H1 (cell line): ENCODE measurements around the gene EXD2. TPM values are rescaled to one million over a fixed set of nuclear protein-coding genes. Genes with fewer than 3 reads are reported as not detected.

Experiments
- CTCF ChIA-PET: fragments of 300-600 bp; sonication (Branson Sonifier 250); formaldehyde crosslinking; loops from one replicate; lab custom pipeline; 2021; ENCODE audit not compliant: partially characterized antibody; lab: Charles Lee
- POLR2A ChIA-PET: fragments of 300-600 bp; sonication (Branson Sonifier 250); formaldehyde crosslinking; loops from one replicate; lab custom pipeline; 2021; ENCODE audit warnings: inconsistent platforms; ENCODE audit not compliant: partially characterized antibody; lab: Charles Lee
- DNase-seq, 2 experiments: peaks; one replicate each; pipeline versions ENCODE4 v3.0.0 to v3.0.0-alpha.2; 2010 to 2022; ENCODE audit warnings: low spot score in 2 of 2, low read depth in 1 of 2, mixed read lengths in 1 of 2
- FAIRE-seq: peaks from 2 replicates; lab custom pipeline; 2011; peaks lifted over from hg19 to GRCh38; lab: Jason Lieb, UNC
- H2AFZ ChIP-seq: 2 replicates; pipeline ENCODE4 v1.8.1; 2012; ENCODE audit warnings: low read length, inconsistent platforms
- H2AK5ac ChIP-seq: 2 replicates; pipeline ENCODE4 v1.6.1; 2013; ENCODE audit warnings: low read depth, low read length
- H2BK120ac ChIP-seq: replicated peaks from 2 replicates; pipeline ENCODE3; 2013; ENCODE audit warnings: low read depth, low read length, inconsistent platforms
- H2BK12ac ChIP-seq: 2 replicates; pipeline ENCODE4 v1.6.1; 2013; ENCODE audit warnings: low read depth, low read length
- H2BK15ac ChIP-seq: 2 replicates; pipeline ENCODE4 v1.6.1; 2013; ENCODE audit warnings: low read length
- H2BK20ac ChIP-seq: 2 replicates; pipeline ENCODE4 v1.6.1; 2013; ENCODE audit warnings: low read length
- H2BK5ac ChIP-seq: 2 replicates; pipeline ENCODE4 v1.6.1; 2013; ENCODE audit warnings: low read depth, low read length
- H3K14ac ChIP-seq: 2 replicates; pipeline ENCODE4 v1.6.1; 2013; ENCODE audit warnings: inconsistent platforms; ENCODE audit not compliant: insufficient read length
- H3K18ac ChIP-seq: 2 replicates; pipeline ENCODE4 v1.6.1; 2013; ENCODE audit warnings: low read length; ENCODE audit errors: extremely low read depth
- H3K23ac ChIP-seq: 2 replicates; pipeline ENCODE4 v1.6.1; 2013; ENCODE audit warnings: inconsistent platforms; ENCODE audit not compliant: insufficient read length
- H3K23me2 ChIP-seq: 2 replicates; pipeline ENCODE4 v1.6.1; 2013; ENCODE audit warnings: low read depth, low read length
- H3K27ac ChIP-seq: 2 replicates; pipeline ENCODE4 v1.6.1; 2011; ENCODE audit warnings: low read depth, low read length, inconsistent platforms
- H3K27me3 ChIP-seq, 4 experiments: replicated peaks in 1 of 4; 1 replicate in 1 of 4; 2 replicates in 3 of 4; pipeline versions ENCODE4 v1.6.1 to v1.8.1; 2011 to 2013; ENCODE audit warnings: low read length in 3 of 4, mild to moderate bottlenecking in 3 of 4, inconsistent platforms in 2 of 4, mixed read lengths in 2 of 4, moderate library complexity in 1 of 4; ENCODE audit not compliant: control insufficient read depth in 3 of 4, insufficient read depth in 3 of 4; ENCODE audit errors: extremely low read depth in 1 of 4
- H3K36me3 ChIP-seq, 4 experiments: 2 replicates each; pipeline versions ENCODE4 v1.6.1 to v1.8.1; 2011 to 2013; ENCODE audit warnings: mild to moderate bottlenecking in 4 of 4, low read length in 3 of 4, moderate library complexity in 2 of 4, control low read depth in 1 of 4, inconsistent platforms in 1 of 4; ENCODE audit not compliant: insufficient read depth in 4 of 4, control insufficient read depth in 2 of 4
- H3K4ac ChIP-seq: replicated peaks from 2 replicates; pipeline ENCODE3; 2013; ENCODE audit warnings: low read length, low read depth, mixed read lengths, inconsistent platforms; ENCODE audit not compliant: insufficient read length
- H3K4me1 ChIP-seq, 4 experiments: replicated peaks in 1 of 4; 1 replicate in 1 of 4; 2 replicates in 3 of 4; pipeline versions ENCODE4 v1.6.1 to v1.8.1; 2011 to 2013; ENCODE audit warnings: low read length in 3 of 4, inconsistent platforms in 2 of 4, mixed read lengths in 1 of 4; ENCODE audit not compliant: insufficient read depth in 4 of 4, control insufficient read depth in 3 of 4
- H3K4me2 ChIP-seq, 2 experiments: 2 replicates each; pipeline versions ENCODE4 v1.6.1 to v1.8.1; 2011 to 2013; ENCODE audit warnings: low read depth in 2 of 2, low read length in 2 of 2, control low read depth in 1 of 2, inconsistent platforms in 1 of 2, mild to moderate bottlenecking in 1 of 2; ENCODE audit not compliant: insufficient read depth in 1 of 2
- H3K4me3 ChIP-seq, 4 experiments: fragments of 200-600, 300-600 bp in 1 of 4; sonication (generic), shearing (Covaris generic), sonication (Bioruptor Twin) in 1 of 4; 2 replicates each; pipeline versions ENCODE4 v1.5.1 to v1.8.1; 2011 to 2016; ENCODE audit warnings: low read length in 4 of 4, low read depth in 3 of 4, control low read depth in 2 of 4, inconsistent platforms in 2 of 4, mild to moderate bottlenecking in 2 of 4, mixed read lengths in 1 of 4, moderate library complexity in 1 of 4; ENCODE audit not compliant: insufficient read depth in 2 of 4; ENCODE audit errors: extremely low read depth in 1 of 4
- H3K56ac ChIP-seq: replicated peaks from 2 replicates; pipeline ENCODE3; 2013; ENCODE audit warnings: low read depth, mild to moderate bottlenecking, mixed read lengths, low read length, inconsistent platforms; ENCODE audit not compliant: insufficient read length
- H3K79me1 ChIP-seq: 2 replicates; pipeline ENCODE4 v1.6.1; 2013; ENCODE audit warnings: low read depth, low read length, control low read depth
- H3K79me2 ChIP-seq, 2 experiments: 2 replicates each; pipeline versions ENCODE4 v1.6.1 to v1.8.1; 2012 to 2013; ENCODE audit warnings: low read length in 2 of 2, mild to moderate bottlenecking in 2 of 2, inconsistent platforms in 1 of 2; ENCODE audit not compliant: insufficient read depth in 2 of 2, control insufficient read depth in 1 of 2
- H3K9ac ChIP-seq, 4 experiments: replicated peaks in 1 of 4; 1 replicate in 1 of 4; 2 replicates in 3 of 4; pipeline versions ENCODE4 v1.6.1 to v1.8.1; 2011 to 2013; ENCODE audit warnings: low read depth in 3 of 4, low read length in 3 of 4, control low read depth in 2 of 4, mild to moderate bottlenecking in 2 of 4, moderate library complexity in 2 of 4, inconsistent platforms in 1 of 4; ENCODE audit errors: extremely low read depth in 1 of 4
- H3K9me3 ChIP-seq, 2 experiments: 2 replicates each; pipeline versions ENCODE4 v1.6.1 to v1.8.1; 2012 to 2013; ENCODE audit warnings: mild to moderate bottlenecking in 2 of 2, moderate library complexity in 2 of 2, control low read depth in 1 of 2, inconsistent platforms in 1 of 2, low read depth in 1 of 2, low read length in 1 of 2, mixed read lengths in 1 of 2; ENCODE audit not compliant: insufficient read depth in 2 of 2
- H4K20me1 ChIP-seq, 2 experiments: replicated peaks in 1 of 2; 2 replicates each; pipeline versions ENCODE3 to v1.8.1; 2011 to 2013; ENCODE audit warnings: inconsistent platforms in 2 of 2, low read length in 2 of 2, mild to moderate bottlenecking in 1 of 2; ENCODE audit not compliant: insufficient read depth in 2 of 2, control insufficient read depth in 1 of 2
- H4K5ac ChIP-seq: 2 replicates; pipeline ENCODE4 v1.6.1; 2013; ENCODE audit warnings: low read length, low read depth, mixed read lengths, inconsistent platforms; ENCODE audit not compliant: insufficient read length
- H4K8ac ChIP-seq: 2 replicates; pipeline ENCODE4 v1.8.0; 2013; ENCODE audit warnings: mild to moderate bottlenecking, moderate library complexity, low read length, inconsistent platforms; ENCODE audit not compliant: insufficient read depth; ENCODE audit errors: extremely low read depth
- H4K91ac ChIP-seq: replicated peaks from 2 replicates; pipeline ENCODE3; 2013; ENCODE audit warnings: low read length, mixed read lengths, inconsistent platforms; ENCODE audit not compliant: insufficient read length
- E2F6 ChIP-seq: IDR thresholded peaks from 2 replicates; pipeline ENCODE4 v1.6.1; 2012; ENCODE audit warnings: inconsistent platforms
- MAX ChIP-seq: IDR thresholded peaks from 2 replicates; pipeline ENCODE4 v1.6.1; 2012; ENCODE audit warnings: inconsistent platforms
- POU5F1 ChIP-seq: IDR thresholded peaks from 2 replicates; pipeline ENCODE4 v1.6.1; 2011; ENCODE audit warnings: low read depth, mild to moderate bottlenecking, low read length, moderate library complexity
- SUZ12 ChIP-seq: fragments of 200-600 bp; sonication (generic); IDR thresholded peaks from 2 replicates; pipeline ENCODE4 v1.6.1; 2012; ENCODE audit warnings: mild to moderate bottlenecking, inconsistent platforms, low read length, moderate library complexity, mixed read lengths
- TAF7 ChIP-seq: optimal IDR thresholded peaks from 2 replicates; pipeline ENCODE3; 2011; ENCODE audit warnings: low read depth, mild to moderate bottlenecking, inconsistent platforms, low read length, moderate library complexity, borderline replicate concordance
- WGBS, 2 experiments: shearing (Covaris generic) in 1 of 2; methylation state at CpG; one replicate each; pipeline versions ENCODE4 v1.1.6 to v1.1.7; 2013 to 2015; ENCODE audit warnings: low lambda C conversion rate in 2 of 2, mixed read lengths in 2 of 2, inconsistent platforms in 1 of 2, low coverage in 1 of 2, missing lambda C conversion rate in 1 of 2; ENCODE audit not compliant: insufficient replicate concordance in 2 of 2, insufficient coverage in 1 of 2, insufficient read length in 1 of 2; ENCODE audit errors: extremely low coverage in 1 of 2, missing lambda C conversion rate in 1 of 2; 5-methylcytosine and 5-hydroxymethylcytosine counted together
- polyA plus RNA-seq, 7 experiments: library from polyadenylated mRNA; depleted of rRNA in 3 of 7; stranded (reverse) in 5 of 7; unstranded in 2 of 7; fragments of >200 nt in 5 of 7; fragments of 200-250 nt in 2 of 7; gene quantifications; 1 replicate in 5 of 7; 2 replicates in 1 of 7; 4 replicates in 1 of 7; pipeline versions ENCODE4 v1.2.1 to v1.2.3, GENCODE V29; 2011 to 2013; ENCODE audit warnings: missing spikeins in 2 of 7, mixed read lengths in 2 of 7
- total RNA-seq: library from RNA; stranded (reverse); fragmentation: NEBNext Ultra II Directional; extraction: Animal tissue kit (Norgen Biotek cat#: 25700); gene quantifications from 2 replicates; pipeline ENCODE4 v1.2.1, GENCODE V29; 2021

The EXD2 gene
- total and polyA plus RNA-seq, 2 of the 8 experiments (the other 6 are each of a cell fraction or from before 2014, with no cell fraction given) = 11.9 to 25.9 TPM

GRCh38 chr14:69153873-69154270, 37.4 kb upstream of the EXD2 start:
- Histone ChIP-seq H4K8ac (no peak overlapping the region), H3K36me3 (no peaks in the 10 kb centered on the region), H2BK15ac (no peak overlapping the region), H3K9ac (peak overlapping the region in 1 of 4 experiments; percentile 60; a peak in 1 of 7 replicates), H3K79me2 (peaks cover 0 to 21% of the 10 kb centered on the region in 2 experiments; a peak in 3 of 4 replicates), H3K14ac (no peak overlapping the region), H3K9me3 (no peaks in the 10 kb centered on the region), H3K27ac (no peak overlapping the region), H4K20me1 (peaks cover 2% of the 10 kb centered on the region in 2 experiments), H3K4me1 (peaks cover 0 to 6% (median 5%) of the 10 kb centered on the region in 4 experiments), H3K4me3 (peak overlapping the region; percentile 62 to 89 (median 78)), H2BK12ac (no peak overlapping the region), H2AFZ (peak overlapping the region; percentile 77), H3K23me2 (peaks cover 9% of the 10 kb centered on the region), H3K56ac (no peak overlapping the region), H3K23ac (no peak overlapping the region)
- DNase-seq = no peak
- WGBS, 2 experiments = 9% methylated on average over 13 of the region's 13 CpGs; no CpG with 5 or more reads in 1 of the 2 experiments
- POLR2A ChIA-PET = interaction anchor here (0.9 to 1.8 kb wide), 3 partner anchors 24 to 114 kb away, joined by 3 to 5 read pairs (median 3); no protein-coding TSS in a partner anchor
- CTCF ChIA-PET = no interaction called here
- TF ChIP-seq E2F6 (peak; percentile 33; the same call in 1 of the 2 replicates), SUZ12 (0 out of 2 replicates have a peak, but pooled peaks have one; percentile 27), MAX (peak; percentile 11; the same call in 1 of the 2 replicates), TAF7 (no peak), POU5F1 (no peak)
- TF ChIP-seq, all 59 proteins: peak for 3
- H3K27me3 ChIP-seq = peaks cover 0 to 12% (median 5%) of the 10 kb centered on the region in 4 experiments; a peak in 5 of 7 replicates
- no peak overlapping the region for H2BK20ac ChIP-seq
- H2AK5ac ChIP-seq = no peak overlapping the region
- peak overlapping the region; percentile 76 to 94 for H3K4me2 ChIP-seq
- no peak overlapping the region for H4K91ac ChIP-seq
- FAIRE-seq = no peak
- H2BK5ac ChIP-seq = no peak overlapping the region
- H3K79me1 ChIP-seq = peaks cover 2% of the 10 kb centered on the region; the same call in 1 of the 2 replicates
- no peak overlapping the region for H4K5ac ChIP-seq
- no peak overlapping the region for H3K18ac ChIP-seq
- H3K4ac ChIP-seq = no peak overlapping the region
- H2BK120ac ChIP-seq = no peak overlapping the region
